Measurements from ENCODE around the gene GPR17. TPM values are rescaled to one million over a fixed set of nuclear protein-coding genes. Genes with fewer than 3 reads are reported as not detected.

GPR17 gene
- total RNA-seq, 1 donor from 2014 or later = not detected

DNA sequence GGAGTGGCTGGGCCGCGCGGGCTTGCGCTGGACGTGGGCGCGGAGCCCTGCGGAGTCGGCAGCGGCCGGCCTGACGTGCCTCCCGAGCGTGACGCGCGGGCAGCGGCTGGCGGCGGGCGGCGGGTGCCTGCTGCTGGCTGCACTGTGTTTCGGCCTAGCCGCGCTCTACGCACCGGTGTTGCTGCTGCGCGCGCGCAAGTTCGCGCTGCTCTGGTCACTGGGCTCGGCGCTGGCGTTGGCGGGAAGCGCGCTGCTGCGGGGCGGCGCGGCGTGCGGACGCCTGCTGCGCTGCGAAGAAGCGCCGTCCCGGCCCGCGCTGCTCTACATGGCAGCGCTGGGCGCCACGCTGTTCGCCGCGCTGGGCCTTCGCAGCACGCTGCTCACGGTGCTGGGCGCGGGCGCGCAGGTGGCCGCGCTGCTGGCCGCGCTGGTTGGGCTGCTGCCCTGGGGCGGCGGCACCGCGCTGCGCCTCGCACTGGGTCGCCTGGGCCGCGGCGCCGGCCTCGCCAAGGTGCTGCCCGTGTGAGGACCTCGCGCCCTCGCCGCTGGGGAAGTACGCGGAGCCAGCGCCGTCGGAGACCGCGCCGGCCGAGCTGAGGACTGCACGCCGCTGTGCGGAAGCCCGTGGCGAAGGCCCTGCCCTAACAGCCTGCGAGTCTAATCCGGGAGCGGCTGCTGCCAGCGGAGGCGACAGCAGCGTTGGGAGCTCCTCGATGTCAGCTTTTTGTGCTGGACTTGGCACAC, 55.9 kb downstream of the GPR17 start:
- peak overlapping the region; percentile 82 for H3K4me2 ChIP-seq

More for the DNA sequence above, 55.9 kb downstream of the GPR17 start:
- DNase-seq (ENCODE audit: low spot score) = peak; percentile 89
- peaks cover 43% of the 10 kb centered on the region for H3F3A ChIP-seq (ENCODE audit: low read depth)
- Mint-ChIP-seq H3K4me3 (peak overlapping the region; percentile 94), H3K27ac (peak overlapping the region; percentile 64), H3K4me1 (peaks cover 20% of the 10 kb centered on the region), H3K36me3 (peaks cover 12% of the 10 kb centered on the region), H3K27me3 (ENCODE audit: insufficient read depth, low read depth) (peaks cover 2% of the 10 kb centered on the region), H3K9me3 (peaks cover 2% of the 10 kb centered on the region)
- no peaks in the 10 kb centered on the region for H3K27me3 ChIP-seq
- TF ChIP-seq EZH2phosphoT487 (IDR thresholded peaks at IDR 0.05) = no peak
- TF ChIP-seq, protein P1, sequence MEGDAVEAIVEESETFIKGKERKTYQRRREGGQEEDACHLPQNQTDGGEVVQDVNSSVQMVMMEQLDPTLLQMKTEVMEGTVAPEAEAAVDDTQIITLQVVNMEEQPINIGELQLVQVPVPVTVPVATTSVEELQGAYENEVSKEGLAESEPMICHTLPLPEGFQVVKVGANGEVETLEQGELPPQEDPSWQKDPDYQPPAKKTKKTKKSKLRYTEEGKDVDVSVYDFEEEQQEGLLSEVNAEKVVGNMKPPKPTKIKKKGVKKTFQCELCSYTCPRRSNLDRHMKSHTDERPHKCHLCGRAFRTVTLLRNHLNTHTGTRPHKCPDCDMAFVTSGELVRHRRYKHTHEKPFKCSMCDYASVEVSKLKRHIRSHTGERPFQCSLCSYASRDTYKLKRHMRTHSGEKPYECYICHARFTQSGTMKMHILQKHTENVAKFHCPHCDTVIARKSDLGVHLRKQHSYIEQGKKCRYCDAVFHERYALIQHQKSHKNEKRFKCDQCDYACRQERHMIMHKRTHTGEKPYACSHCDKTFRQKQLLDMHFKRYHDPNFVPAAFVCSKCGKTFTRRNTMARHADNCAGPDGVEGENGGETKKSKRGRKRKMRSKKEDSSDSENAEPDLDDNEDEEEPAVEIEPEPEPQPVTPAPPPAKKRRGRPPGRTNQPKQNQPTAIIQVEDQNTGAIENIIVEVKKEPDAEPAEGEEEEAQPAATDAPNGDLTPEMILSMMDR (IDR thresholded peaks at IDR 0.05) = peak; percentile 13
- H3K9me3 ChIP-seq (ENCODE audit: low read depth) = no peaks in the 10 kb centered on the region
- H3K9ac ChIP-seq = peak overlapping the region; percentile 66
- peaks cover 29% of the 10 kb centered on the region for H3K4me1 ChIP-seq
- peak overlapping the region; percentile 84 for H3K4me3 ChIP-seq
- peaks cover 29% of the 10 kb centered on the region for H4K20me1 ChIP-seq (ENCODE audit: low read depth)
- peak overlapping the region; percentile 59 for H2AFZ ChIP-seq (replicated peaks)
- peaks cover 5% of the 10 kb centered on the region for H3K36me3 ChIP-seq
- peaks cover 32% of the 10 kb centered on the region for H3K79me2 ChIP-seq (ENCODE audit: low read depth)
- H3K27ac ChIP-seq = peak overlapping the region; percentile 93

Other genes with a start within 250 kb of the GPR17 start
- gene PROC, start 227.7 kb upstream of the GPR17 start, total RNA-seq (ENCODE audit: low replicate concordance) = 0.25 TPM in 1 of 2 replicates, not detected in the other
- gene IWS1, start 119.7 kb upstream of the GPR17 start, total RNA-seq (ENCODE audit: low replicate concordance) = 77.8 and 115 TPM in 2 replicates
- 0.03 TPM in 1 of 2 replicates, not detected in the other for gene MYO7B, start 110.5 kb upstream of the GPR17 start, total RNA-seq (ENCODE audit: low replicate concordance)
- 1.2 TPM in 1 of 2 replicates, not detected in the other for gene LIMS2, start 29.4 kb downstream of the GPR17 start, total RNA-seq (ENCODE audit: low replicate concordance)
- gene SFT2D3, start 55.3 kb downstream of the GPR17 start, total RNA-seq (ENCODE audit: low replicate concordance) = 22.8 and 30.6 TPM in 2 replicates
- gene WDR33, start 165.0 kb downstream of the GPR17 start, total RNA-seq (ENCODE audit: low replicate concordance) = 43.7 and 83.4 TPM in 2 replicates
- gene POLR2D, start 212.0 kb downstream of the GPR17 start, total RNA-seq (ENCODE audit: low replicate concordance) = 32.2 and 33.7 TPM in 2 replicates
- gene AMMECR1L, start 239.8 kb downstream of the GPR17 start, total RNA-seq (ENCODE audit: low replicate concordance) = 19.0 and 21.0 TPM in 2 replicates